NB4 (cell line): ENCODE results near the gene COPS4.
"Not testable (repeated sequence)": the region's sequence is repeated elsewhere in the genome, so short reads cannot be mapped to it uniquely, and the experiment has no call there.

Experiments used
- DNase-seq: peaks from one replicate; pipeline ENCODE4 v3.0.0; 2010; ENCODE audit warnings: low read depth
- H3K4me3 ChIP-seq: one replicate; pipeline ENCODE4 v1.5.1; 2011; ENCODE audit warnings: mild to moderate bottlenecking, low read depth, low read length, moderate library complexity
- MYC ChIP-seq: IDR thresholded peaks from 2 replicates; pipeline ENCODE4 v1.6.1; 2011; ENCODE audit warnings: low read depth, low read length
- POLR2A ChIP-seq: IDR thresholded peaks from 2 replicates; pipeline ENCODE4 v1.6.1; 2011; ENCODE audit warnings: mild to moderate bottlenecking; ENCODE audit not compliant: insufficient read length; ENCODE audit errors: extremely low read depth
- TF ChIP-seq, protein P1 (sequence below): IDR thresholded peaks from one replicate; pipeline ENCODE4 v1.5.1; 2012; ENCODE audit warnings: low read depth, low read length
- TF ChIP-seq, protein P2 (sequence below): IDR thresholded peaks from 2 replicates; pipeline ENCODE4 v1.6.1; 2011; ENCODE audit warnings: low read depth, low read length

Gene COPS4

DNA sequence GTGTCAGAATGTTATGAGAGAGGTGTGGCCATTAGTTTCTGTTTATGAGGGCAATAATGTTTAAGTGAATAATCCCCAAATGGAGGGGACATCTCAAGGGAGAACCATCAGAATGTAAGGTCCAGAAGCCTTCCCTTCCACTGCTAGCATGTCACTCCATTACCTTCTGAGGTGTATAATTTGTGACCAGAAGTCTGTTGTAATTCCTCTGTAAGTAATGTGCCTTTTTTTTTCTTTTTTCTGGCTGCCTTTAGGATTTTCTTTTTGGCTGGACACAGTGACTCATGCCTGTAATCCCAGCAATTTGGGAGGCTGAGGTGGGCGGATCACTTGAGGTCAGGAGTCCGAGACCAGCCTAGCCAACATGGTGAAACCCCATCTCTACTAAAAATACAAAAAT is 10.8 kb upstream of the COPS4 start:
- TF ChIP-seq, protein P1, sequence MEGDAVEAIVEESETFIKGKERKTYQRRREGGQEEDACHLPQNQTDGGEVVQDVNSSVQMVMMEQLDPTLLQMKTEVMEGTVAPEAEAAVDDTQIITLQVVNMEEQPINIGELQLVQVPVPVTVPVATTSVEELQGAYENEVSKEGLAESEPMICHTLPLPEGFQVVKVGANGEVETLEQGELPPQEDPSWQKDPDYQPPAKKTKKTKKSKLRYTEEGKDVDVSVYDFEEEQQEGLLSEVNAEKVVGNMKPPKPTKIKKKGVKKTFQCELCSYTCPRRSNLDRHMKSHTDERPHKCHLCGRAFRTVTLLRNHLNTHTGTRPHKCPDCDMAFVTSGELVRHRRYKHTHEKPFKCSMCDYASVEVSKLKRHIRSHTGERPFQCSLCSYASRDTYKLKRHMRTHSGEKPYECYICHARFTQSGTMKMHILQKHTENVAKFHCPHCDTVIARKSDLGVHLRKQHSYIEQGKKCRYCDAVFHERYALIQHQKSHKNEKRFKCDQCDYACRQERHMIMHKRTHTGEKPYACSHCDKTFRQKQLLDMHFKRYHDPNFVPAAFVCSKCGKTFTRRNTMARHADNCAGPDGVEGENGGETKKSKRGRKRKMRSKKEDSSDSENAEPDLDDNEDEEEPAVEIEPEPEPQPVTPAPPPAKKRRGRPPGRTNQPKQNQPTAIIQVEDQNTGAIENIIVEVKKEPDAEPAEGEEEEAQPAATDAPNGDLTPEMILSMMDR = no peak
- TF ChIP-seq POLR2A (no peak), MYC (no peak)
- TF ChIP-seq, protein P2, sequence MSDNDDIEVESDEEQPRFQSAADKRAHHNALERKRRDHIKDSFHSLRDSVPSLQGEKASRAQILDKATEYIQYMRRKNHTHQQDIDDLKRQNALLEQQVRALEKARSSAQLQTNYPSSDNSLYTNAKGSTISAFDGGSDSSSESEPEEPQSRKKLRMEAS = no peak
- DNase-seq = no peak
- H3K4me3 ChIP-seq = no peak overlapping the region

DNA sequence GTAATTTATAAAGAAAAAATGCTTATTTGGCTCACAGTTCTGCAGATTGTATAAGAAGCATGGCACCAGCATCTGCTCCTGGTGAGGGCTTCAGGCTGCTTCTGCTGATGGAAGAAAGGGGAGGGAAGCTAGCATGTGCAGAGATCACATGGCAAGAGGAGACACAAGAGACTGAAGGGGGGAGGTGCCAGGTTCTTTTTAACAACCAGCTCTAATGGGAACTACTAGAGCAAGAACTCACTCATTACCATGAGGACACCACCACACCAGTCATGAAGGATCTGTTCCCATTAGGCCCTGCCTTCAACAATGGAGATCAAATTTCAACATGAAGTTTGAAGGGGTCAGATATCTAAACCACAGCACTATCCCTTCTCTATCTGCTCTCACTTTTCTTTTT is 9.4 kb upstream of the COPS4 start:
- no peak for TF ChIP-seq POLR2A
- TF ChIP-seq, protein P2 = no peak
- TF ChIP-seq, protein P1 = no peak
- no peak for TF ChIP-seq MYC
- H3K4me3 ChIP-seq = no peak overlapping the region
- DNase-seq = no peak

DNA sequence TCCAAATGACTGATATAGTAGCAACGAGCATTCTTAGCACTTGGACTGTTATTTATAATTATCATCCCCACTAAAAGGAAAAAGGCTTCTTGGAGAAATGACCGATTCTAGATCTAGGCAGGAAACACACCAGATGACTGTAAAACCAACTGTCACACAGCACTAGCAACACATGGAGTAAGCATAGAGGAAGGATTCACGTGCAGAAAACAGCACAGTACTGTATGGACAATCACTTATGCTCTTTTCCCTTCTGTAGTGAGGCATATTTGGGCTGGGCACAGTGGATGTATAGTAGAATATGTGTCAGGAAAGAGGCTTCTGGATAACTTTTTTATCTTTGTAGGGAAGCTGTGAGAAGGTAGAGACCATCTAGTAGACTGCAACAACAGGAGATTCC is 6.0 kb upstream of the COPS4 start:
- DNase-seq = no peak
- no peak for TF ChIP-seq MYC
- TF ChIP-seq, protein P2 = no peak
- no peak overlapping the region for H3K4me3 ChIP-seq

DNA sequence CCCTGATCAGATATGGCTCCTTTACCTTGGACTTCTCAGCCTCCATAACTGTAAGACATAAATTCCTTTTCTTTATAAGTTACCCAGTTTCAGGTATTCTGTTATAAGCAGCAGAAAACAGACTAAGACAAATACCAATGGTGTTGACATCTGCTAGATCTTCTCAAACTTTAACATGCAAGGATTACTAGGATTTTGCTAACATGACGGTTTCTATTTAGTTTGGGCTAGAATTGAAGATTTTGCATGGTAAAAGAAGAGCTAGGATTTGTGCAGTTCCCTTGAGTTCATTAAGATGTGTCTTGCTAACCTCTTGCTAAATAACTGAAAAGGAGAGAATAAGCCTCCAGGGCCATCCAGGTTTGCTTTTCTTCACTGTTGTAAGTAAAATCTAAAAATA is 5.3 kb upstream of the COPS4 start:
- TF ChIP-seq, protein P1 = no peak
- TF ChIP-seq POLR2A (no peak), MYC (no peak)
- TF ChIP-seq, protein P2 = no peak
- DNase-seq = no peak
- H3K4me3 ChIP-seq = no peak overlapping the region

DNA sequence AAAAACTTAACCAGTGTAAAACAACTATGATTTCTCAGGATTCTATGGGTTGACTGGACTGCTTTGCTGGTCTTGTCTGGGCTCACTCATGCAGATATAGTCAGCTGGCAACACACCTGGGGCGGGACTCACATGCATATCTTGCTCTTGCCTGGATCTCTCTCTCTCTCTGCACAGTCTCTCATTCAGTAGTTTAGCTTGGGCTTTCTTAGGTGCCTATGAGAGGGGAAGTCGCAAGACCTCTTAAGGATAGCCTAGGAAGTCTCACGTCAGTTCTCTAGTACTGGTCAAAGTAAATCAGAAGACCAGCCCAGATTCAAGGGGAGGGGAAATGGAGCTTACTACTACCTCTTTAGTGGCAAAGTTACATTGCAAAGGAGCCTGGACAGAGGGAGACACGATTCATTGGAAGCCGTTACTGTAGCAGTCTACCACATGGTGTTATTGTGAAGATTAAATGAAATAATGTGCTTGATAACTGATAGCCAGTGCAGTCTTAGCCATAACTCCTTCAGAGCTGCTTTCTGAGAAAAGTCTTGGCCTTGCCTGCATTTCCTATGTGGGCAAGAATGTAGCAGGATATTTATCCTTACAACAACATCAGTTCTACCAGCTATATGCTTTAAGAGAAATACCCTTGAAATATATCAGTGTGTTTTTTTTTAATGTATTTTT is 2.1 kb downstream of the COPS4 start:
- H3K4me3 ChIP-seq = peak overlapping the region; percentile 96
- no peak for TF ChIP-seq POLR2A
- TF ChIP-seq, protein P2 = no peak
- no peak for TF ChIP-seq MYC
- DNase-seq = peak; percentile 26

DNA sequence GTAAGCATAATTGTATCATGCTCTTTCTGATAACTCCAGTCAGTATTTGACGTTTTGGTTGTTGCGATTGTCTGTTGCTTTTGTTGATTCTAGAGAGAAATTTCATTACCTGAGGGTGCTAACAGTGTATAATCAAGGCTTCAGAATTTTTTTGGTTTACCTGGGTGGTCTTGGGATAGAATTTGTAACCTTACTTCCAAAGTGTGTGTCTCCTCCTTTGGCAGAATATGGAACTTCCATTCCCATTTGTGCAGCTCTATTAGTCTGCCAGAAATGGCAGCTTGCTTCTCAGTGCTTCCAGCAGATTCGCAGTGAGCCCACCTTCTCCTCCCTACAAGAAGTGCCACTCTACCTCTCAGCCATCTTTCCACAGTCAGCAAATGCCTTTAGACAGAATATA is 5.3 kb downstream of the COPS4 start:
- no peak overlapping the region for H3K4me3 ChIP-seq
- DNase-seq = no peak

DNA sequence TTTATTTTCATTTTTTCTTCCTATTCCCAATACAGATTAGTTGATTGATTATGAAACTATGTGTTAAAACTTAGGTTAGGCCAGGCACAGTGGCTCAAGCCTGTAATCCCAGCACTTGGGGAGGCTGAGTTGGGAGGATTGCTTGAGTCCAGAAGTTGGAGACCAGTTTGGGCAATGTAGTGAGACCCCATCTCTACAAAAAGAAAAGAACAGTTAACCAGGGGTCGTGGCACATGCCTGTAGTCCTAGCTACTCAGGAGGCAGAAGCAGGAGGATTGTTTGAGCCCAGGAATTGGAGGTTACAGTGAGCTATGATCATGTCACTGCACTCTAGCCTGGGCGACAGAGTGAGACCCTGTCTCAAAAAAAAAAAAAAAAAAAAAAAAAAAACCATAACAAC is 8.2 kb downstream of the COPS4 start:
- DNase-seq, H3K4me3 ChIP-seq: not testable (repeated sequence)

More for the DNA sequence above, 5.3 kb downstream of the COPS4 start:
- TF ChIP-seq MYC (no peak), POLR2A (no peak)
- TF ChIP-seq, protein P1 = no peak
- TF ChIP-seq, protein P2 = no peak
